GM21360 (cell line): Measurements from ENCODE around the gene ZNF580.

Experiments
- ATAC-seq: cut with Tn5 transposase; IDR thresholded peaks from one replicate; pipeline ENCODE4 v1.9.1; 2021; ENCODE audit warnings: mild to moderate bottlenecking, moderate library complexity; ENCODE audit not compliant: unreplicated experiment

ZNF580 gene

DNA sequence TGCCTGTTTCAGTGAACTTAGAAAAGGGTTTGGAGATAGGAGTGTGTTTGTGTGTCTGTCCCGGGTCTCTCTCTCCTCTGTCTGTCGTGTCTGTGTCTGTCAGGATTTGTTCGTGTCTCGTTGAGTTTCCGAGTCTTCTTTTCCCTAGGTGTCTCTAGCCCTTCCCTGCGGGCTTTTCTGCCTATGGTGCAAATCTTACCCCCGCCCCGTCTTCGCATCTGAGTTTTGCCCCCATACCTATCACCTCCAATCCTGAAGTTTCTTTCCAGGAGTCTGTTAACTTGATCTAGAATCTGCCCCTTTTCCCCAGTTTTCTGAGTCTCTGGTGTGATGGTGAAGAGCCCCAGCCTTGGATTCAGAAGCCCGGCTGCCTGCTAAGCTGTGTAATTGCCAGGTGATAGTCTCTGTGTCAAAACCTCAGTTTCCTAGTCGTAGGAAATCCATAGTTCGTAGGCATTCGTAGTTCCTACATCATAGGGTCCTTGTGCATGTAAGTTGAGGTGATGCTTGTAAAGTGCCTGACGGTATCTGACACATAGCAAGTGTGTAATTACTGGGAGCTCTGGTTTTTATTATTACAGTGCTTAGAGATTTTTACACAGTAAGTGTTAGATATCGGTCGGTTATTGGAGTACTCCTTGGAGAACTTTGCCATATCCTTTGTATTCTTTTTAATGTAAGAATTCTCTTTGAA is 35.0 kb downstream of the ZNF580 start:
- no peak for ATAC-seq

DNA sequence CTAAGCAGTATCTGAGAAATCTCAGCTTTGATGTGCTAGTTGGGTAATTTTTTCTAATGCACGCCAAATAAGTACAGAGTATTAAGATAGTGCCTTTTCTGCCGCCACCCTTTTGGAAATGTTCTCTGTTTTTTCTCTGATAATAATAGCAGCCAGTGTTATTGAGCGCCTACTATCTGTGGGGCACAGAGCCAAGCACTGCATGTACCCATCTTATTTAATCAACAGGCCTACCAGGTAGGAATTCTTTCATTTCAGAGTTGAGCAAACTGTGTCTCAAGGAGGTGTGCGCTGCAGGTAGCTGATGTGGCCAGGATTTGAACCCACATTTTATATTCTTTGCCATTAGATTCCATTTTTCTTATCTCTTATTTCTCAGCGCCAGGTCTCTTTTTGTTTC is 35.6 kb downstream of the ZNF580 start:
- ATAC-seq = no peak

DNA sequence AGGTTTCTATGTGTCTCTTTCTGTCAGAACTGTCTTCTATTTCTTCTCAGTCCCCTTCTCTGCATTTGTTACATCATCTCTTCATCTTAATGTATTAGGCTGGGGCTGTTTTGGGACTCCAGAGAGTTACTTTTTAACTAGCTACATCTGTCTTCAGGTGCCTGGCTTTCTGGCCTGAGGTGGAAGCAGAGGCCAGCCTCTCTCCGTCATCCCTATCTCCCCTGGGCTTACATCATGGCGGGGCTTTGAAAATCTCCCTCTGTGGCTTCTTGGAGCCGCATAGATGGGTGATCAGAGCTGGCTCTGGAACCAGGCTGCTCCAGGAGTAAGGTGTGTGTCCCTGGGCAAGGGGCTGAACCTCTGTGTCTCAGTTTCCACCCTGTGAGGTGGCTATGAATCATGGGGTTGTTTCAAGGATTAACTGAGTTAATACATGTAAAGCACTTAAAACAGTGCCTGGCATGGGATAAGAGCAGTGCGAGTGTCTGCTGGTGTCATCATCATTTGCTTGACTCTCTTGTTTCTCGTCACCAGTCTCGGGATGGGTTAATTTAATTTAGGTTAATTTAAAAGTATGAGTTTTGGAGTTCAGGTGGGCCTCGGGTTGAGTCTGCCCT is 36.2 kb downstream of the ZNF580 start:
- no peak for ATAC-seq

DNA sequence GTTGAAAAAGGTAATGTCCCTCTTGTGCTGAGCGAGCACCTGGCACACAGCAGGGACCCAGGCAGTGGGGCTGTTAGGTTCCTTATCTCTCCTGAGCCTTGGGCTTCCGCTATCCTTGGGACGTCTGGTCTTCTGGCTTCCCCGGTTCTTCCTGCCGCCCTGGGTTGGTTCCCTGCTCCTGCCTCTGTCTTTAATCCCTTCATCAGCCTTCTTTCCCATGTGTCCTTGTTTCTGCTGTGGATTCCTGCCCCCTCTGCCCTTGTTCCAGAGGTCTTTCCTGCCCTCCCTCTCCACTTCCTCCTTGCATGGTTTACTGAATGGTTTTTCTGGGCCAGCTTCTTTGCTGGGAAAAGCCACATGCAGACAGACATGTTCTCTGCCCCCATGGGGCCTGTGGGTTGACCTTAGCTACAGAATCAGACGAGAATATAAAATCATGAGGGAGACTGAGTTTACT is 36.8 kb downstream of the ZNF580 start:
- no peak for ATAC-seq

DNA sequence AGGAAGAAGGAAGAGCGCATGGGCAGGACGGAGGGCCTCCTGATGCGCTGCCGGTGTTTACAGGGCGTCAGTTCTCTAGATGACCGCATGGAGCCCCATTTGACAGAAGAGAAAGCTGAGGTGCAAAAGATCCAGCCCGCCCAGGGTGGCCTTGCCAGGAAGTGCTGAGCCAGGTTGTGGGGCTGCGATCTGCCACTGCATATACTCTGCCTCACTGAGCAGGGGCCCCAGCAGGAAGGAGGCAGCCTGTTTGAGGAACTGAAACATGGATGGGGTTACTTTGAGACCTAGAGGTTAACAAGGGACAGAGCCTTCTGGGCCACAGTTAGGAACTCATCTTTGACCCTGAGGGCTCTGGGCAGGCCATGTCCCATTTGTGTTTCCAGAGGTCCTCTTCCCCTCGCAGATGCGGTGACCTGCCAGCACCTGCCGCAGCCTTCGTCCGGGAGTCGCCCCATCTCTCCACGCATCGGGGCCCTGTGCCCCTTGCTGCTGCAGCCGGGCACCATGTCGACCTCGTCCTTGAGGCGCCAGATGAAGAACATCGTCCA is 37.4 kb downstream of the ZNF580 start:
- ATAC-seq = peak; percentile 48

DNA sequence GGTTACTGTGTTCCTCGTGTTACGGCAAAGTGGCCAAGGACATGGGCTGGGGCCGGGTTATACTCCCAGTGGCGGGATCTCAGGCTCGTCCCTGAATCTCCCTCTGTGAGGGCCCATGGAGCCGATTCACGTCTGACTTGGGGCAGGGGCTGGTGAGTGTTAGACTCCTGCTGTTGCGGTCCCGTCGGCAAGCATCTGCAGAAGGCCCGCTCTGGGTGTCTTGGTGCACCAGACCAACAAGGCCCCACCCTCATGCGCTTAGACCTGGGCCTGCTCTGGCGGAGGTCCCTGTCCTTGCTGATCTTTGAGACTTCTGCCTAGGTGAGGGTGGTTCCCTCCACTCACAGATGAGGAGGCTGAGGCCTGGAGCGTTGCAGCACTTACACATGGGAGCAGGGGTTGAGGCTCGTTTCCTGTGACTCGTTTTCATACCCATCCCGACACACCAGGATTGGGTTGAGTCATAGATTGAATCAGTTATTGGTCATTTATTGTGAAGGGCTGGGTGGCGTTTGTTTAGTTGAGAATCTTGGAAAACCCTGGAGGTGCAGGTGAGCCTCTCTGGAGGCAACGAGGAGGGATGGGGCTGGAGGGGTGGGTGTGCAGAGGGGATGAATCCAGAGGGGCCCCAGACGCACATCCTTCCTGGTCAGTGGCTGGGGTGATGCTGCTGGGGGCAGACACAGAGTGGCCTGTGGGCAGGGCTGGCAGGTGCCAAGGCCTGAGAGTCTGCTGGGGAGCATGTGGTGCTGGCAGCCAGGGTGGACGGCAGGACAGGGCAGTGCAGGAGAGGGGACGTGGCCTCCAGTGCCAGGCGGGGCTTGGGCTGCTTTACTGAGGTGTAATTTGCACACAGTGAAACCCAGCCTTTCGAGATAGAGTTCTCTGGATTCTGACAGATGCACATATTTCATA is 38.8 kb downstream of the ZNF580 start:
- ATAC-seq = no peak

DNA sequence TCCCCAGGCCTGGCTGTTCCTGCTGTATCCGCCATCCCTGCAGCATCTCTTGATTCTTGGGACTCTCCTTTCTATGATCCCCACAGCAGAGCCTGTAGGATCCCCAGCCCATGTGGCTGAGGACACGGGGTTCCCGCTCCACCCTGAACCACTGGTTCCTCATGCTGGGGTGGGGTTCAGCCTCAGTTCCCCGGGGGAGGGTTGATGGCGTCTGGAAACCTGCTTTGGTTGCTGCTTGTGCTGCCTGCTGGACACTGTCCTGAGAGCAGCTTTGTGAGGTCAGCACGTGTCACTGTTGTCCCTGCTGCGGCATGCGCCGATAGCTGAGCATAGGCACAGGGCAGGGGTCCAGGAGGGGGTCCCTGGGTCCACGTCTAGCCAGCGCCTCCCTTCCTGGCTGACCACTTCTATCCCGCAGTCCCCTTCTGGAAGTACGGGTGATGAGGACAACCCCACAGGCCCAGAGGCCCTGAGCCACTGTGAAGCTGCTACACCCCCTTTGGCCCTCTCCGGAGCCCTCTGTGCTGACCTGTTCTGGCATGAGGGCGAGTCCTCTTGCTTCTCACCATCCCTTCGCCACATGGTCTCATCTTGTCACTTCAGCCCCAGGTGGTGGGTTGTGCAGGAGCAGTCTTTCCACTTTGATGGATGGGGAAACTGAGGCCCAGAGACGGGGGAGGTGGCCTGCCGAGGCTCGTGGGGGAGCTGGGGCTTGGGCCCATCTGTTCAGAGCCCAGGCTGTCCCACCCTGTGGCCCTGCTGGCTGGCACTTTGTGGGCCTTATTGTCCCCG is 39.7 kb downstream of the ZNF580 start:
- no peak for ATAC-seq

DNA sequence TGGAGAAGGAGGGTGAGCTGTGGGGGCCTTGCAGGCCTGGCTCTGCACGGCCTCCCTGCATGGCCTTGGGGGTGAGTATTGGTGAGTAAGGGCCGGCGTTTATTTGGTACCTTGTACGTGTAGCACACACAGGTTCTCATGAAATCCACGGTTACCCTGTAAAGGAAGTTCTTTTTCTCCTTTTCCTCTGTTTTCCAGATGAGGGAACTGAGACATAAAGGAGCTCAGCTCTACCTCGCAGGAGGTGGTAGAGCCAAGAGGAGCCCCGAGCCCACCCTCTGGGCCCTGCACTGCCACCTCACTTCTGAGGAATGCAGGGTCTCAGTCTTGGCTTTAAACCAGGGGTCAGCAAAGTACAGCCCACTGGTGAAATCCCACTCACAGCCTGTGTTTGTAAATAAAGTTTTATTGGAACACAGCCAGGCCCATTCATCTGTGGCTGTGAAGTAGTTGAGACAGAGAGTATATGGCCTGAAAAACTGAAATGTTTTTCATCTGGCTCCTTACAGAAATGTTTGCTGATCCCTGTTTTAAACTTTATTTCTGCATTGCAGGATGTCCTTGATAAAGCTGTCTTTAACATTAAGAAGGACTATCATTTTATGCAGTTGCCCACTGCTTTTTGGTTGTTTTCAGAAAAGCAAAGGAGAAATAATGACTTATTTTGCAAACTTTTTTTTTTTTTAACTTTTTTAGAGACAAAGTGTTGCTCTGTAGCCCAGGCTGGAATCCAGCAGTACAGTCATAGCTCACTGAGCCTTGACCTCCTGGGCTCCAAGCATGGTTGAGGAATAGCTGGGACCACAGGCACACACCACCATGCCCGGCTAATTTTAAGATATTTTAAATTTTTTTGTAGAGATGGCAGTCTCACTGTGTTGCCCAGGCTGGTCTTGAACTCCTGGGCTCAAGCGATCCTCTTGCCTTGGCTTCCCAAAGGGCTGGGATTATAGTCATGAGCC is 40.6 kb downstream of the ZNF580 start:
- no peak for ATAC-seq

DNA sequence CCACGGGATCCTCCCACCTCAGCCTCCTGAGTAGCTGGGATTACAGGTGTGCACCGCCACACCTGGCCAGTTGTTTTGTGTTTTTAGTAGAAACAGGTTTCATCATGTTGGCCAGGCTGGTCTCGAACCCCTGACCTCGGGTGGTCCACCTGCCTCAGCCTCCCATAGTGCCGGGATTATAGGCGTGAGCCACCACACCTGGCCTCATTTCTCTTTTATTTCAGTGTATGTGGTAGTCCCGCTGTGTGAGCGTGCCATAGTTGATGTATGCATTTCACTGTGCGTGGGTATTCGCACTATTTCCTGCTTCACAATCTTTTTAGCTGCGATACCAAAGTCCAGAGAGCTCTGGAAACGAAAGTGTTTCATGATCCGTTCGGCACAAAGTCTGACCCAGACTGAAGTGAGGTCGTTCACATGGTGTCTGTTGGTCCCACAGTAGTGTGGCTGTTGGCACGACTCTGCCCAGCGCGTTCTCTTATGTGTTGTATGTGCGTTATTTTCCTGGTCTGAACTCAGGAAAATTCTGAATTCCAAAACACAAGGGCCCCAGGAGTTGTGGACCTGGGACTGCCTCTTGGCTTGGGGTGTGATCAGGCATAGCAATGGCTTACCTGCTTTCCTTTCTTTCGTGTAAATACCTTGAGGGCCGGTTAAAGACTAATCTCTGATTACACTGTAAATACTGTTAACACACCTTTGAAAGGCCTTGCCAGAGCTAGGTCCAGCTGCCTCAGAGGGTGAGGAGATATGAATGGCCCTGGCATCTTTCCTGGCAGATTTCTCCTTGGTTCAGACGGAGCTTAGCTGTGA is 42.9 kb downstream of the ZNF580 start:
- ATAC-seq = no peak

DNA sequence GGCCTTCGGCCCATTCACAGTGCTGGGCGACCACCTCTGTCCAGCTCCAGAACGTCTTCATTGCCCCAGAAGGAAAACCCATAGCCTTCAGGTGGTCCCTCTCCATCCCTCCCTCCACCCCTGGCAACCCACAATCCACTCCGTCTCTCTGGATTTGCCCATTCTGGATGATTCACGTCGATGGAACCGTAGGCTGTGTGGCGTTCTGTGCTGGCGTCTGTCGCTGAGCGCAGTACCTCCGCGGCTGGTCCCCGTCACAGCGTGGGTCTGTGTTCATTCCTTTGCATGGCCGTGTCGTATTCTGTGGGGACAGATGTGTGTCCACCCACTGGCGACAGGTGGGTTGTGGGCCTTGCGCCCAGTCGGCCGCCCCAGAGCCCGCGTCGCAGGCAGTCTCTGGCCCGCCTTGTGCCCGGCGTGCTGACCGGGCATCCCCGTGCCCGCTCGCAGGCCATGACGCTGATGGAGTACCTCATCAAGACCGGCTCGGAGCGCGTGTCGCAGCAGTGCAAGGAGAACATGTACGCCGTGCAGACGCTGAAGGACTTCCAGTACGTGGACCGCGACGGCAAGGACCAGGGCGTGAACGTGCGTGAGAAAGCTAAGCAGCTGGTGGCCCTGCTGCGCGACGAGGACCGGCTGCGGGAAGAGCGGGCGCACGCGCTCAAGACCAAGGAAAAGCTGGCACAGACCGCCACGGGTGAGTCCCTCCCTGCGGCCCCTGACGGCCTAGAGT is 44.3 kb downstream of the ZNF580 start:
- no peak for ATAC-seq

DNA sequence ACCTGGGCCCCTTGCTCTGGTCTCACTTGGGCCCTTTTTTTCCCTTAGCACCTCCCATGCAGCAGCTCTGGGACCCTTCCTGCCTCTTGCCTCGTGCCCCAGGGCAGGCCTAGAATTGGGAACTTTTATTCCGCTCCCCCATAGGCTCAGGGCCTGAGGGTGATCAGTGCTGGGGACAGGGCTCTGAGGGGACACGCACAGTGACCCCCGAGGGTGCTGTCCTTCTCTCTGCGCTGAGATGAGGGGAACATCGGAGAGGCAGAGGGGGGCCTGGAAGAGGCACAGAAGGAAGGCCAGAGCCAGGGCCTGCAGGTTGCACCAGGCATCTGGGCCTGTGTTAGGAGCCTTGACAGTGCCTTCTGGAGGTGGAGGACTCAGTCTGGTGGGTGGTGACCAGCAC is 45.0 kb downstream of the ZNF580 start:
- ATAC-seq = no peak

DNA sequence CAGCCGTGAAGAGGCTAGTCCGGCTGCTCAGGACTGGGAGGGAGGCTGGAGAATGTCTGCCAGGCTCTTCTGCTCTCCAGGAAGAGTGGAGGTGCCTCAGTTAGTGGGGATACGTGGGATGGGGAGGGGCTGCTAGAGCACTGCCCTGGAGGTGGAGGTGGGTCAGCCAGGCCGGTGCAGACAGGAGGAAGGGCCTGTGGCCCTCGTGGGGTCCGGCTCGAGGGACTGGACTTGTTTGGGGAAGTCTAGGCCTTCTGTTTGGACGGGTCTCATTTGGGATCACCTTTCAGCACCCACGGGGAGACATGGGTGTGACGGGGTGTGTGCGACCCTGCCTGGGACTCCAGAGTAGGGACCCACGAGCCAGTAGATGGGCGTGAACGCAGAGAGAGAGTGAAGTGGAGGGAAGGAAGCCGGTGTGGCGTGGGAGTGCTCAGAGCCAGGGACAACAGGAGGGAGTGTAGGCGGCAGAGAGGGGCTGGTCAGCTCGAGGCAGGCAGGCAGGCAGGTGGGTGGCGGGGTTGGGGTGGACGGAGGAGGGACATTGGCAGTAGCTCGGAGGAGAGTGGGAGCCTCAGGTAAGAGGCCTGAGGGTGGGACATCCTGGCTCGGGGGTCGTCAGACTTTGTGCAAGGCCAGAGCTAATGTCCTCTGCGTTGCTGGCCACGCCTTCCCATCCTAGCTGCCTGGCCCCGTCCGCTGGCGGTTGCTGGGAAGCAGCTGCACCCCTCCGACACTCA is 45.7 kb downstream of the ZNF580 start:
- no peak for ATAC-seq

DNA sequence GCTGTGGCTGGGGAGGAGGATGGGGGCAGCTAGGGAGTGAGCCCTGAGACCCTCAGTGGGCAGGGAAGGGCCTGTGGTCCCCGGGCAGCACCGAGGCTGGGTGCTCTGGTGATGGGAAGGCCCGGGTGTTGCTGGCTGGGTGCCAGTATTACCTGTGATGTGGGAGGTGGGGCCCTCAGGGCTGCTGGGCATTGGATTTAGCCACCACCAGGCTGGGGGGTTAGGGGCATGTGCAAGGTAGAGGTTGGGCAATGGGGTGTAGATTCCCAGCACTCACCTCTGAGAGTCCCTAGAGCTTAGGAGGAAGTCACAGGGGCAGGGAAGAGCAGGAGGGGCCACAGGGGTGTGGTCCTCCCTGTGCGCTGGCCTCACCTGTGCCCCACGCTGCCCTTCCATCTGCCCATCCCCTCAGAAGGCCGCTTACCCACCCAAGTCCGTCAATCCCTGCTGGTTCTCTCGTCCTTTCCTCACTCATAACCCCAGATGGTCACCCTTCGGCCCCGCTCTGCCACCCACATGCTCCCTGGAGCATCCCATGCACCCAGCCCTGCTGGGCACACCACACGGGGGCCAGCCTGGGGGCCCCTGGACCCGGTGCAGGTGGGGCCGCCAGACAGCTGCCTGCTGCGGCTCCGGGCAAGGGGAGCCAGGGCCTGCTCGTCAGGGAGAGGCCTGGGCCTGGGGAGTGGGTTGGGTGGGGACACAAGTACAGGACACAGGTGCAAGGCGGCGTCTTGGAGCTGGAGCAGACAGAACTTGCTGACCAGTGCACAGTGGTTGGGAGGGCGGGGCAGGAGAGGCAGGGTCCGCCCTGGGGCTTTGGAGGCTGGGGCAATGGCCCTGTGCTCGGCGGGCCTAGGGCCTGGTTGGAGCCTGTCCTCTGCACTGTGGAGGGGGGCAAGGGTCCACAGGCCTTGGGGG is 46.7 kb downstream of the ZNF580 start:
- no peak for ATAC-seq

DNA sequence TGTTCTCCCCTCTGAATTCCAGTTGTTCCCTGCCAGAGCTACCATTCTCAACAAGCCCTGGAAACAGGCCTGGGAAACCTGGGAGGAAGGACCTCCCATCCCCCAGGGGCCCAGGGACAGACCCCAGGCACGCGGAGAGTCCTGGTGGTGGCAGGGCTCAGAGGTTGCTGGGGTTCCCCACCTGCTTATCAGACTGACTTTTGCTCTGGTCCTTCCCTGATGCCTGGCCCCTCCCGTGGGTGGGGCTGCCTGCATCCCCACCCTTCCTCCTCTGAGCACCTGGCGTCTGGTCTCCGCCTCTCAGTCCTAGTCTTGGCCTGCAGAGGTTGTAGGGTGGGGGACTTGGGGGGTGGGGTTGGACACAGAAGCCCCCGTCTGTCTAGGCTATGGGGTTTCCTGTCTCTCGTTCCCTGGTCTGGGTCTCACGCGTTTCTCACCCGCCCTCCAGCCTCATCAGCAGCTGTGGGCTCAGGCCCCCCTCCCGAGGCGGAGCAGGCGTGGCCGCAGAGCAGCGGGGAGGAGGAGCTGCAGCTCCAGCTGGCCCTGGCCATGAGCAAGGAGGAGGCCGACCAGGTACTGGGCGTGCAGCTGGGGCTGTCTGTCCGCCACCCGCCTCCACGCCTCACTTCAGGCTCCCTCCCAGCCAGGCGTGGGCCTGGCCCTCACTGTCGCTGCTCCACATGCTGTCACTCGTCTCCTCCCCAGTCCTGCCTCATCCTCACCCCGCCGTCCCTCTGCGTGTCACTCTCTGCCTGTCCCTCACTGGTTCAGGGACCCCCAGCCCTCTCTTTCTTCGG is 47.8 kb downstream of the ZNF580 start:
- ATAC-seq = no peak

DNA sequence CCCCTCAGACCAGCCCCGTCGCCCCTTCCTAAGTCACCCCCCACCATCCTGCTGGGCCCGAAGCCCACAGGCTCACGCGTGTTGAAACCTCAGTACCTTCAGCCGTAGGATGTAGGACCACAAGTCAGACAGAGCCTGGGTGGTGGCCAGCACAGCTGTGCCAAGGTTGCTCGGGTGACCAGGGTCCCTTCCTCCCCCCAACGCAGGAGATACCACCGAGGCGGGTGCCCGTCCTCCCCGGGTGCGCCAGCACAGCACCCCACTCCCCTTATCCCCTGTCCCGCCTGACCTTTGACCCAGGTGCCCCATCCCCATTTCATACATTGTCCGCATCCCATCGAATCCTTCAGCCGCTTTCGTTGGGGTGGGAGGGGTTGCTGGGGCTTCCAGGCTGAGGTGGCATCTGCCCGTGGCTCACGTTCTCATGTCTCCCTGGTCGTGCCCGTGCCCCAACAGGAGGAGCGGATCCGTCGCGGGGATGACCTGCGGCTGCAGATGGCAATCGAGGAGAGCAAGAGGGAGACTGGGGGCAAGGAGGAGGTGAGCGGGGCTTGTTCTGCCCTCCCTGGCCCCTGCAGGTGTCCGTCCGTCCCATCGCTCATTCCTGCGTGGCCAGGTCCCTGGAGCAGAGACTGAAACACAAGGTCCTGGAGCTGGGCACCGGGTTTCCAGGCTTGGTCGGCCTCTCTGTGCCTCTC is 48.8 kb downstream of the ZNF580 start:
- no peak for ATAC-seq
